GDM1 (cell line): ENCODE results near the gene ZBED6.
"Not testable (repeated sequence)": the region's sequence is repeated elsewhere in the genome, so short reads cannot be mapped to it uniquely, and the experiment has no call there.

Experiments
- DNase-seq: peaks from one replicate; lab custom pipeline; 2025; lab: John Stamatoyannopoulos, UW

ZBED6 gene

DNA sequence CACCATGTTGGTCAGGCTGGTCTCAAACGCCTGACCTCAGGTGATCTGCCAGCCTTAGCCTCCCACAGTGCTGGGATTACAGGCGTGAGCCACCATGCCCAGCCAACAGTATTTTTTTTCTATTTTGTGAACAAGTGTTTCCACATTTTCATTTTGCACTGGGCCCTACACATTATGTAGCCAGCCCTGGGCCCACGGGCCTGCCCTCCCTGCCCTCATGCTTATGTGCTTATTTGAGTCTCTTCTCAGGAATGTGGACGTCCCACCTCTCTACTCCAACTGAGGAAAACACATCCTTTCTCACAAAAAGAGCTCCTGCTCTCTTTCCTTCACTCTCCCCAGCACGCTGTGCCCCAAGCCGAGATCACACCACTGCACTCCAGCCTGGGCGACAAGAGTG is 13.5 kb upstream of the ZBED6 start:
- DNase-seq, result no peak

- no peak for DNase-seq
Measured at GRCh38 chr1:203789966-203790365, 5.5 kb upstream of the ZBED6 start.

- no peak for DNase-seq
Measured at GRCh38 chr1:203791498-203791897, 3.9 kb upstream of the ZBED6 start.

- no peak for DNase-seq
Measured at GRCh38 chr1:203792486-203792885, 2.9 kb upstream of the ZBED6 start.

GRCh38 chr1:203793561-203793960 is 1.9 kb upstream of the ZBED6 start:
- DNase-seq, result not testable (repeated sequence)

- no peak for DNase-seq
Measured at GRCh38 chr1:203794764-203795440, 521 bp upstream of the ZBED6 start.

GRCh38 chr1:203796236-203796605 is 798 bp downstream of the ZBED6 start:
- no peak for DNase-seq

- DNase-seq, result no peak
Measured at GRCh38 chr1:203797216-203797615, 1.8 kb downstream of the ZBED6 start.

DNA sequence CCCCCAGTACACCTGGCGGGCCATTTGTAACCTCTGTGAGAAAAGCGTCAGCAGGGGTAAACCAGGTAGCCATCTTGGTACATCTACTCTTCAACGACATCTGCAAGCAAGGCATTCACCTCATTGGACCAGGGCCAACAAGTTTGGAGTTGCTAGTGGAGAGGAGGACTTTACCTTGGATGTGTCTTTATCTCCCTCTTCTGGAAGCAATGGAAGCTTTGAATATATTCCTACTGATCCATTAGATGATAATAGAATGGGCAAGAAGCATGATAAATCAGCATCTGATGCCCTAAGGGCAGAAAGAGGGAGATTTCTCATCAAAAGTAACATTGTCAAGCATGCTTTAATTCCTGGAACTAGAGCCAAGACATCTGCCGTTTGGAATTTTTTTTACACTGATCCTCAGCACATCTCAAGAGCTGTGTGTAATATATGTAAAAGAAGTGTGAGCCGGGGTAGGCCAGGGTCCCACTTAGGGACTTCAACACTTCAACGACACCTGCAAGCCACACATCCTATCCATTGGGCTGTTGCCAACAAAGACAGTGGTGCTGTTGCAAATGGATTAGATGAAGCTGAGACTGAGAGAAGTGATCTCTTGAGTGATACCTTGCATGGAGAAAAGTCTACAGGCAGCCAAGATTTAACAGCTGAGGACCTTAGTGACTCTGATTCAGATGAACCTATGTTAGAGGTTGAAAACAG is 2.7 kb downstream of the ZBED6 start:
- DNase-seq, result no peak

DNA sequence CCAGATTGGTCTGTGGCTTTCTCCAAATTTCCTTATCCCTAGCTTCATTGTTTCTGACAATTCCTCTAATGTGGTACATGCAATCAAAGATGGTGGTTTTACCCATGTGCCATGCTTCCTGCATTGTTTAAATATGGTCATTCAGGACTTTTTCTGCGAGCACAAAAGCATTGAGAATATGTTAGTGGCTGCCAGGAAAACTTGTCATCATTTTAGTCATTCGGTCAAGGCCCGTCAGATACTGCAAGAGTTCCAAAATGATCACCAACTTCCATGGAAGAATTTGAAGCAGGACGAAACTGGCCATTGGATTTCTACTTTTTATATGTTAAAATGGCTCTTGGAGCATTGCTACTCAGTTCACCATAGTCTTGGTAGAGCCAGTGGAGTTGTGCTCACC is 3.7 kb downstream of the ZBED6 start:
- DNase-seq, result no peak

- no peak for DNase-seq
Measured at GRCh38 chr1:203799971-203800370, 4.5 kb downstream of the ZBED6 start.

DNA sequence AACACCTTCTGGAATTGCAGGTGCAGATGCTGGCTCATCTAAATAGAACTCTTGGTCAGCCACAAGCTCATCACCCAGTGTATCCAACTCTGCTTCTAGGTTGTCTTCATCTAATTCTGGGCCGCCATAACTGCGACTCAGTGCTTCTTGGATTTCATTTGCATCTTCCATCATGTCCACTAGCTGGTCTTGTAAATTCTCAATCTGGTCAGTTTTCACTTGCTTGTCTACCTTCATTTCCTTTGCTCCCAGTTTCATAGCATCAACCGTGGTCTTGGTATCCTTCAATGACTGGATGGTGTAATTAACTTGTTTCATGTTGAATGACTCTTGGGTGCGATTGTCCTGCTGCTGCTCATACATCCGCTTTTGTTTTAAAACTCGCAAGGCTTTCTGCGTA is 10.3 kb downstream of the ZBED6 start:
- DNase-seq, result no peak

- no peak for DNase-seq
Measured at GRCh38 chr1:203807196-203807595, 11.8 kb downstream of the ZBED6 start.

DNA sequence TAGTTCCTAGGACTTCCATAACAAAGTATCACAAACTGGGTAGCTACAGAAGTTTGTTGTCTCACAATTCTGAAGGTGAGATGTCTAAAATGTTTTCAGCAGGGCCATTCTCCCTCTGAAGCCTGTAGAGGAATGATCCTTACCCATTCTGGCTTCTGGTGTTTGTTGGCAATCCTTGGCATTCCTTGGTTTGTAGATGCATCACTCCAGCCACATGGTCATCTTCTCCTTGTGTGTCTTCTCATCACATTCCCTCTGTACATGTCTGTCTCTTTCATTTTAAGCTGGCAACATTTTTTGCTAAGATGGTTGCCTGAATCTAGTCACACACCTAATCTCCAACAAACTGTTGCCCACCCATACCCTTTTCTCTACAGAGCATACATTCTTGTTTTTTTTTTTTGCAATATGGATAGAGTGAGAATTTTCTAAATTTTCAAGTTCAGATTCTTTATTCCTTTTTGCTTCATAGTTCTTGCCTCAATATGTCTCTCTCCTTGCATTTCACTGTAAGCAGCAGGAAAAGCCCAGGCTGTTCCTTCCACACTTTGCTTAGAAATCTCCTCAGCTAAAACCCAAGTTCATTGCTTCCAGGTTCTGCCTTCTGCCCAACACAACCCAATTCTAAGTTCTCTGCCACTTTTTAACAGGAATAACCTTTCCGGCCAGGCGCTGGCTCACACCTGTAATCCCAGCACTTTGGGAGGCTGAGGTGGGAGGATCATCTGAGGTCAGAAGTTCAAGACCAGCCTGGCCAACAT is 18.3 kb downstream of the ZBED6 start:
- no peak for DNase-seq

GRCh38 chr1:203818399-203818798 is 23.0 kb downstream of the ZBED6 start:
- no peak for DNase-seq

GRCh38 chr1:203823306-203823705 is 27.9 kb downstream of the ZBED6 start:
- no peak for DNase-seq

GRCh38 chr1:203826175-203826574 is 30.8 kb downstream of the ZBED6 start:
- no peak for DNase-seq

DNA sequence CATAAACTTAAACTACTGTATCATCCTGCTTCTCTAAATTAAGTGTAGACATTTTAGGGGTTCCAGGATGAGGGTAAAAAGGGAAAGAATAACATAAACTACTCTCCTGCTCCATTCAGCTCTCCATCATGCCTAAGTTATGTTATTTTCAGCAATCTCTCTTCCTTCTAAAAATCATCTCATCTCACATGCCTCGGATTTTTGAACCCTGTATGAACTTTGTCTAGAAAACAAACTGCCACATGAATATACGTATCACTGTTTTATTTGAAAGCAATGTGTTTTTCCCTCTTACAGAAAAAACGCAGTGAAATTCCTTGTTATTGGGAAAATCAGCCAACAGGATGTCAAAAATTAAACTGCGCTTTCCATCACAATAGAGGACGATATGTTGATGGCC is 32.6 kb downstream of the ZBED6 start:
- DNase-seq, result no peak

DNA sequence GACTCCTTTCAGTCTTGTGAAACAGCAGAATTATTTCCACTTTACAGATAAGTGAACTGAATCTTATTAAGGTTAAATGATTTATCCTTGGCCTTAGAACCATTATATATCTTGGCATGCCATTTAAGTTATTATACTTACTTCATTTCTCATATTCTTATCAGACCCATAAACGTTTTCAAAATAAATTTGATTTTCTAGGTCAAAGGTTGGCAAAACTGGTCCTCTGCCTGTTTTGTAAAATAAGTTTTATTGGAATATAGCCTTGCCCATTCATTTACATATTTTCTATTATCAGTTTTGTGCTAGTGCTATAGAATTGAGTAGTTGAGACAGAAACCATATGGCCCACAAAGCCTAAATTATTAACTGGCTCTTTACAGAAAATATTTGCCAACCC is 33.1 kb downstream of the ZBED6 start:
- DNase-seq, result no peak

DNA sequence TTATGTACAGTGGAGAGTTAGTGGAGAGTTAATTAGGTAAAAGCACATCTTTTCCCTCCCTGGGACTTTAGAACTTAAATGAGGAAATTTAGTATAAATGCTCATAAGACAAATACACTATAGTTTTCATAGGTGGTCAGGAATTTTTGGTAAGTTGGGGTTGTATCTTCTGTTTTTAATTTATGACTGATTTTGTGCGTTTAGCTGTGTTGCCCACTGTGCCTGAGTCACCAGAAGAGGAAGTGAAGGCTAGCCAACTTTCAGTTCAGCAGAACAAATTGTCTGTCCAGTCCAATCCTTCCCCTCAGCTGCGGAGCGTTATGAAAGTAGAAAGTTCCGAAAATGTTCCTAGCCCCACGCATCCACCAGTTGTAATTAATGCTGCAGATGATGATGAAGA is 33.8 kb downstream of the ZBED6 start:
- not testable (repeated sequence) for DNase-seq

- DNase-seq, result no peak
Measured at GRCh38 chr1:203835476-203835875, 40.1 kb downstream of the ZBED6 start.

GRCh38 chr1:203839081-203839480 is 43.7 kb downstream of the ZBED6 start:
- no peak for DNase-seq

DNA sequence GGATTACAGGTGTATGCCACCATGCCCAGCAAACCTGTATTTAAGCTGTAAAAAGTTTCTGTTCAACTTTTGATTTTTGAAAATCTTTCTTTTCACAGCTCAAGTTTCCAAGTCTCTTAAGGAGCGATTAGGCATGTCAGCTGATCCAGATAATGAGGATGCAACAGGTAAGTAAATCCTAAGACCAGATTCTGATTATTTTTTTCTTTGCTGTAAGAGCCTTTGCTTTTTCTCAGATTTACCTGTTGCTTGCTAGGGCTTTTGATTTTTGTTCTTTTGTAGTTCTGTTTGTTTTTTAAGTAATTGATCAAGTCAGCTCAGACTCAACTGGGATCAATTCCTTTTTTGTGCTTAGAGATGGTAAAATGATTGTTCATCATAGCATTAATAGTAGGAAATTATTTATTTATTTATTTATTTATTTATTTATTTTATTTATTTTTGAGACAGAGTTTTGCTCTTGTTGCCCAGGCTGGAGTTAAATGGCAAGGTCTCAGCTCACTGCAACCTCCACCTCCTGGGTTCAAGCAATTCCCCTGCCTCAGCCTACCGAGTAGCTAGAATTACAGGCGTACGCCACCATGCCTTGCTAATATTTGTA is 44.9 kb downstream of the ZBED6 start:
- no peak for DNase-seq
